Subcutaneous abdominal adipose tissue (tissue), 5 donors: ENCODE measurements around the gene TBX10.
"Not testable (repeated sequence)": the region's sequence is repeated elsewhere in the genome, so short reads cannot be mapped to it uniquely, and the experiment has no call there.

Experiments used
- H3K27ac ChIP-seq: one replicate; pipeline ENCODE4 v1.7.0; 2013; ENCODE audit warnings: low read depth, mild to moderate bottlenecking, inconsistent platforms, low read length, moderate library complexity
- H3K27me3 ChIP-seq, 5 donors: one replicate each; pipeline ENCODE4 v1.7.0; 2013; ENCODE audit warnings: low read length in 5 of 5, inconsistent platforms in 1 of 5; ENCODE audit not compliant: control insufficient read depth in 5 of 5, insufficient read depth in 4 of 5
- H3K36me3 ChIP-seq, 5 donors: one replicate each; pipeline ENCODE4 v1.7.0; 2013; ENCODE audit warnings: low read length in 5 of 5; ENCODE audit not compliant: control insufficient read depth in 5 of 5, insufficient read depth in 5 of 5
- H3K4me1 ChIP-seq, 5 donors: one replicate each; pipeline ENCODE4 v1.7.0; 2013; ENCODE audit warnings: low read length in 5 of 5, mild to moderate bottlenecking in 3 of 5, moderate library complexity in 1 of 5; ENCODE audit not compliant: control insufficient read depth in 5 of 5, insufficient read depth in 5 of 5
- H3K4me3 ChIP-seq, 5 donors: one replicate each; pipeline ENCODE4 v1.7.0; 2013; ENCODE audit warnings: low read length in 5 of 5, low read depth in 1 of 5
- H3K9ac ChIP-seq, 5 donors: one replicate each; pipeline ENCODE4 v1.7.0; 2013; ENCODE audit warnings: low read length in 5 of 5, mild to moderate bottlenecking in 4 of 5, moderate library complexity in 3 of 5
- H3K9me3 ChIP-seq, 5 donors: one replicate each; pipeline ENCODE4 v1.7.0; 2013; ENCODE audit warnings: low read length in 5 of 5; ENCODE audit not compliant: control insufficient read depth in 5 of 5
- donor health status: healthy.
- donor health status: healthy.
- donor health status: healthy.
- donor health status: healthy.
- donor health status: healthy.

TBX10 gene

DNA sequence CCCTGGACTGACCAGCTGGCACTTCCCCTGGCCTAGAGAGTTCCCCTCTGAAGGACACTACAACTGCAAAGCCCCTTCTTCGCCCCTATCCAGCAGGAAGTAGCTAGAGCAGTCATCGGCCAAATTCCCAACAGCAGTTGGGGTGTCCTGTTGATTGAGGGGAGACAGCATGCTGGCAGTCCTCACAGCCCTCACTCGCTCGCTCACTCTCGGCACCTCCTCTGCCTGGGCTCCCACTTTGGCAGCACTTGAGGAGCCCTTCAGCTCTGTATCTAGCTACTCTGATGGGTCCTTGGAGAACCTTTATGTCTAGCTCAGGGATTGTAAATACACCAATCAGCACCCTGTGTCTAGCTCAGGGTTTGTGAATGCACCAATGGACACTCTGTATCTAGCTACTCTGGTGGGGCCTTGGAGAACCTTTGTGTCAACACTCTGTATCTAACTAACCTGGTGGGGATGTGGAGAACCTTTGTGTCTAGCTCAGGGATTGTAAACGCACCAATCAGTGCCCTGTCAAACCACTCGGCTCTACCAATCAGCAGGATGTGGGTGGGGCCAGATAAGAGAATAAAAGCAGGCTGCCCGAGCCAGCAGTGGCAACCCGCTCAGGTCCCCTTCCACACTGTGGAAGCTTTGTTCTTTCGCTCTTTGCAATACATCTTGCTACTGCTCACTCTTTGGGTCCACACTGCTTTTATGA is 13.3 kb downstream of the TBX10 start:
- not testable (repeated sequence) for H3K27me3 ChIP-seq, H3K9ac ChIP-seq, H3K9me3 ChIP-seq, H3K27ac ChIP-seq, H3K36me3 ChIP-seq, H3K4me3 ChIP-seq
- peaks cover 0 to 20% (median 18%) of the 10 kb centered on the region in 5 donors for H3K4me1 ChIP-seq

DNA sequence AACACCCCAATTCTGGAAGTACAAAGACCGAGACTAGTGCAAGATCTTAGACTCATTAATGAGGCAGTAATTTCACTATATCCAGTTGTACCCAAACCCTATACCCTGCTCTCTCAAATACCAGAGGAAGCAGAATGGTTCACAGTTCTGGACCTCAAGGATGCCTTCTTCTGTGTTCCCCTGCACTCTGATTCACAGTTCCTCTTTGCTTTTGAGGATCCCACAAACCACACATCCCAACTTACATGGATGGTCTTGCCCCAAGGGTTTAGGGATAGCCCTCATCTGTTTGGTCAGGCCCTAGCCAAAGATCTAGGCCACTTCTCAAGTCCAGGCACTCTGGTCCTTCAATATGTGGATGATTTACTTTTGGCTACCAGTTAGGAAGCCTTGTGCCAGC is 15.8 kb downstream of the TBX10 start:
- H3K27ac ChIP-seq, H3K4me1 ChIP-seq, H3K4me3 ChIP-seq, H3K9me3 ChIP-seq, H3K9ac ChIP-seq, H3K36me3 ChIP-seq, H3K27me3 ChIP-seq: not testable (repeated sequence)

DNA sequence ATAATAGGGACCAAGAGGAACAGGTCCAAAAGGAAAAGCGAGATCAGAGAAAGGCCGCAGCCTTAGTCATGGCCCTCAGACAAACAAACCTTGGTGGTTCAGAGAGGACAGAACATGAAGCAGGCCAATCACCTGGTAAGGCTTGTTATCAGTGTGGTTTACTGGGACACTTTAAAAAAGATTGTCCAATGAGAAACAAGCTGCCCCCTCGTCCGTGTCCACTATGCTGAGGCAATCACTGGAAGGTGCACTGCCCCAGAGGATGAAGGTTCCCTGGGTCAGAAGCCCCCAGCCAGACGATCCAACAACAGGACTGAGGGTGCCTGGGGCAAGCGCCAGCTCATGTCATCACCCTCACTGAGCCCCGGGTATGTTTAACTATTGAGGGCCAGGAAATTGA is 16.7 kb downstream of the TBX10 start:
- H3K27me3 ChIP-seq, H3K4me3 ChIP-seq, H3K9me3 ChIP-seq, H3K9ac ChIP-seq, H3K36me3 ChIP-seq, H3K4me1 ChIP-seq, H3K27ac ChIP-seq: not testable (repeated sequence)

DNA sequence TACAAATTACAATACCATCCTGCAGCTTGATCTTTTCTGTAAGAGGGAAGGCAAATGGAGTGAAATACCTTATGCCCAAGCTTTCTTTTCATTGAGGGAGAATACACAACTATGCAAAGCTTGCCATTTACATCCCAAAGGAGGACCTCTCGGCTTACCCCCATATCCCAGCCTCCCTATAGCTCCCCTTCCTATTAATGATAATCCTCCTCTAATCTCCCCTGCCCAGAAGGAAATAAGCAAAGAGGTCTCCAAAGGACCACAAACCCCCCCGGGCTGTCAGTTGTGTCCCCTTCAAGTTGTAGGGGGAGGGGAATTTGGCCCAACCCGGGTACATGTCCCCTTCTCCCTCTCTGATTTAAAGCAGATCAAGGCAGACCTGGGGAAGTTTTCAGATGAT is 17.6 kb downstream of the TBX10 start:
- not testable (repeated sequence) for H3K9me3 ChIP-seq, H3K27ac ChIP-seq, H3K4me3 ChIP-seq, H3K4me1 ChIP-seq, H3K36me3 ChIP-seq, H3K9ac ChIP-seq, H3K27me3 ChIP-seq

DNA sequence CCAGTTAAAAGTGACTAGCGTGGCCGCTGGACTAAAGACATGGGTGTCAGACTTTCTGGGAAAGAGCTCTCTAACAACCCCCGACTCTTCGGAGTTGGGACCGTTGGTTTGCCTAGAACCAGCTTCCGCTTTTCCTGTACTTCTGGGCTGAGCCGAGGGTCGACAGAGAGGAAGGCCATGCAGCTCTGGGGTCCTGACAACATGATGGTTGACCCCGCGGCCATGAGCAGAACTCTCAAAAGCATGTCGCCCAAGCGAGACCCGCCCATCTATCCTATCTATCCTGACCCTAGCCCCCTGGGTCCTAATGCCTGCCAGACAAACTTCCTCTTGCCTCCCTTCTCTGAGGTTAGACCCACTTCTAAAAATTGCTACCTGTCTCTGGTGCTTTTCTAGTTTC is 18.9 kb downstream of the TBX10 start:
- not testable (repeated sequence) for H3K9ac ChIP-seq, H3K9me3 ChIP-seq, H3K36me3 ChIP-seq, H3K4me1 ChIP-seq, H3K27ac ChIP-seq, H3K27me3 ChIP-seq, H3K4me3 ChIP-seq

DNA sequence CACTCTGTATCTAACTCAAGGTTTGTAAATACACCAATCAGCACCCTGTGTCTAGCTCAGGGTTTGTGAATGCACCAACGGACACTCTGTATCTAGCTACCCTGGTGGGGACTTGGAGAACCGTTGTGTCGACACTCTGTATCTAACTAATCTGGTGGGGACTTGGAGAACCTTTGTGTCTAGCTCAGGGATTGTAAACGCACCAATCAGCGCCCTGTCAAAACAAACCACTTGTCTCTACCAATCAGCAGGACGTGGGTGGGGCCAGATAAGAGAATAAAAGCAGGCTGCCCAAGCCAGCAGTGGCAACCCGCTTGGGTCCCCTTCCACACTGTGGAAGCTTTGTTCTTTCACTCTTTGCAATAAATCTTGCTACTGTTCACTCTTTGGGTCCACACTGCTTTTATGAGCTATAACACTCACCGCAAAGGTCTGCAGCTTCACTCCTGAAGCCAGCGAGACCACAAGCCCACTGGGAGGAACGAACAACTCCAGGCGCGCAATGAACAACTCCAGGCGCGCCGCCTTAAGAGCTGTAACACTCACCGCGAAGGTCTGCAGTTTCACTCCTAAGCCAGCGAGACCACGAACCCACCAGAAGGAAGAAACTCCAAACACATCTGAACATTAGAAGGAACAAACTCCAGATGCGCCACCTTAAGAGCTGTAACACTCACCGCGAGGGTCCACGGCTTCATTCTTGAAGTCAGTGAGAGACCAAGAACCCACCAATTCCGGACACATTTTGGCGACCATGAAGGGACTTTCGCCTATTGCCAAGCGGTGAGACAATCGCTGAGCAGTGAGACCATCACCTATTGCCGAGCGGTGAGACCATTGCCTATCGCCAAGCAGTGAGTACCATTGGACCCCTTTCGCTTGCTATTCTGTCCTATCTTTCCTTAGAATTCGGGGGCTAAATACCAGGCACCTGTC is 19.6 kb downstream of the TBX10 start:
- H3K4me3 ChIP-seq, H3K36me3 ChIP-seq, H3K4me1 ChIP-seq, H3K9ac ChIP-seq, H3K9me3 ChIP-seq, H3K27ac ChIP-seq: not testable (repeated sequence)
- peaks cover 0 to 15% (median 11%) of the 10 kb centered on the region in 5 donors for H3K27me3 ChIP-seq

DNA sequence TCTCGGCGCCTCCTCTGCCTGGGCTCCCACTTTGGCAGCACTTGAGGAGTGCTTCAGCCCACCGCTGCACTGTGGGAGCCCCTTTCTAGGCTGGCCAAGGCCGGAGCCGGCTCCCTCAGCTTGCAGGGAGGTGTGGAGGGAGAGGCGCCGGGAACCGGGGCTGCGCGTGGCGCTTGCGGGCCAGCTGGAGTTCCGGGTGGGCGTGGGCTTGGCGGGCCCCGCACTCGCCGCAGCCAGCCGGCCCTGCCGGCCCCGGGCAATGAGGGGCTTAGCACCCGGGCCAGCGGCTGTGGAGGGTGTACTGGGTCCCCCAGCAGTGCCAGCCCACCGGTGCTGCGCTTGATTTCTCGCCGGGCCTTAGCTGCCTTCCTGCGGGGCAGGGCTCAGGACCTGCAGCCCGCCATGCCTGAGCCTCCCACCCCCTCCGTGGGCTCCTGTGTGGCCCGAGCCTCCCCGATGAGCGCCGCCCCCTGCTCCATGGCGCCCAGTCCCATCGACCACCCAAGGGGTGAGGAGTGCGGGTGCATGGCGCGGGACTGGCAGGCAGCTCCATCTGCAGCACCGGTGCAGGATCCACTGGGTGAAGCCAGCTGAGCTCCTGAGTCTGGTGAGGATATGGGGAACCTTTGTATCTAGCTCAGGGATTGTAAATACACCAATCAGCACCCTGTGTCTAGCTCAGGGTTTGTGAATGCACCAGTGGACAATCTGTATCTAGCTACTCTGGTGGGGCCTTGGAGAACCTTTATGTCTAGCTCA is 20.5 kb downstream of the TBX10 start:
- H3K4me3 ChIP-seq, H3K9me3 ChIP-seq, H3K36me3 ChIP-seq, H3K9ac ChIP-seq, H3K27ac ChIP-seq: not testable (repeated sequence)
- peaks cover 0 to 11% (median 8%) of the 10 kb centered on the region in 5 donors for H3K4me1 ChIP-seq
- H3K27me3 ChIP-seq, result peaks cover 0 to 18% (median 15%) of the 10 kb centered on the region in 5 donors

DNA sequence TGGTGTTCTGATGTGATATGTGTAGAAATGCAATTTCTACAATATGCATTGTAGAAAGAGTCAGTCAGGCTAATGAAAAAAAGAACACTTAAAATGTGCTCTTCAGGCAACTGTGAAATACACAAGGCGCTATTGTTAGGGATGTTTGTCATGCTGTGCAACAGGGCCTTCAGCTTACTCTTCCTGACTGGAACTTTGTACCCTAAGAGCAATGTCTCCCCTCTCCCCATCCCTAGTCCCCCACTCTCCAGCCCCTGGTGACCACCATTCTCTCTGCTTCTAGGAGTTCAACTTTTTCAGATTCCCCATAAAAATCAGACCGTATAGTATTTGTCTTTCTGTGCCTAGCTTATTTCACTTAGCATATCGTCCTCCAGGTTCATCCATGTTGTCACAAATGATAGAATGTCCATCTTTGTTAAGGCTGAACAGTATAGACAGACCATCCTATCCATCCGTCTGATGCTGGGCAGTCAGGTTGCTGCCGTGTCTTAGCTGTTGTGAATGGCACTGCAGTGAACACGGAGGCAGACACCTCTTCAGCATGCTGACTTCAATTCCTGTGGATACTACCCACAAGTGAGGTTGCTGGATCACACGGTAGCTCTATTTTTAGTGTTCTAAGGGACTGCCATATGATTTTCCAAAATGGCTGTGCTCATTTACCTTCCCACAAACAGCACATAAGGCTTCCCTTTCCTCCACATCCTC is 22.2 kb downstream of the TBX10 start:
- no peaks in the 10 kb centered on the region for H3K9me3 ChIP-seq
- H3K27ac ChIP-seq, result no peak overlapping the region
- no peak overlapping the region for H3K9ac ChIP-seq
- no peak overlapping the region for H3K4me3 ChIP-seq
- H3K36me3 ChIP-seq, result peaks cover 0 to 8% (median 4%) of the 10 kb centered on the region in 5 donors
- peaks cover 0 to 18% (median 15%) of the 10 kb centered on the region in 5 donors for H3K27me3 ChIP-seq
- peaks cover 0 to 18% (median 14%) of the 10 kb centered on the region in 5 donors for H3K4me1 ChIP-seq

DNA sequence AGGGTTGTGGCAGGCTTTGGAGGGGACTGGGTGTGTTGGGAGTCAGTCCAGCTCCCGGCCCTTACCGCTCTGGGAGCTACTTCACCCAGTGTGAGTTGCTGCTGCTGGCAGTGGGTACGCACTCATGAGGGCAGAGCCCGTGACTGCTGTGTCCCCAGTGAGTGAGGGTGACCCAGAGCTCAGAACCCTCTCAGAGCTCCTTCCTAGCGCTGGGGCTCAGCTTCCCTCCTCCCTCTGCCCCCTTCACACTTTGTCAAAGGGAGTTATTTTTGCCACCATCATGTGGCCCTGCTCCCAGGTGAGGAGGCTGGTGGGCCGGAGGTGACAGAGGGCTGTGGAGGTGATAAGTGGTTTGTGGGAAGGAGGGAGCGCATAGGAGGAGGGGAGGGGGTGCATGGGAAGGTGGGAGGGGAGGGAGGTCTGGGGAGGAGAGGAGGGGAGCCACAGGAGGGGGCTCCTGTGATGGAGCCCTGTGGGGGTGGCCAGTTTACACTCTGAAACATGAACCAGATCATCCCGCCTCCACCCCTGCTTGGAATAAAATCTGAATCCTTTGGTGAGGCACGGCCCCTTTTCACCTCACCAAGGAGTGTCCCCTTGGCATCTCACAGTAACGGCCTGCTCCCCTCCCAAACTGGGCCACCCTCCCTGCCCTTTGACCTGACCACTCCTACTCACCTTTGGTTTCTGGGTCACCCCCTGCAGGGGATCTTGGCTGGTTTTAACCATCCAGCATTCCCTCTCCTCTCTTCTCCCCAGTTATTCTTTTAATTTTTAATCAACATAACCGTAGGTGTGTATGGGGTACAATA is 22.9 kb downstream of the TBX10 start:
- Histone ChIP-seq H3K9ac (peak overlapping the region in 1 of 5 donors; percentile 43), H3K27ac (no peak overlapping the region), H3K9me3 (no peaks in the 10 kb centered on the region), H3K4me1 (peaks cover 0 to 18% (median 14%) of the 10 kb centered on the region in 5 donors), H3K27me3 (peaks cover 0 to 18% (median 15%) of the 10 kb centered on the region in 5 donors), H3K36me3 (peaks cover 0 to 15% (median 12%) of the 10 kb centered on the region in 5 donors), H3K4me3 (no peak overlapping the region)
